A549 (cell line): ENCODE measurements around the gene PKN2.

Experiments used
- JUN ChIP-seq, 2 experiments: fragments of >200 bp; sonication (Bioruptor Twin); formaldehyde crosslinking; IDR thresholded peaks; 2 replicates in 1 of 2; 3 replicates in 1 of 2; pipeline ENCODE4 v1.6.1; 2016 to 2017
- POLR2A ChIP-seq: IDR thresholded peaks from 2 replicates; pipeline ENCODE4 v1.6.1; 2012; ENCODE audit warnings: mild to moderate bottlenecking, low read length
- RFX5 ChIP-seq: fragments of 450-650 bp; IDR thresholded peaks from 2 replicates; pipeline ENCODE4 v1.7.1; 2014; ENCODE audit warnings: antibody characterized with exemption, mild to moderate bottlenecking, moderate library complexity
- ZNF302 ChIP-seq: fragments of 250-450 bp; sonication (Bioruptor Pico); IDR thresholded peaks from 2 replicates; pipeline ENCODE4 v1.9.0; 2021; ENCODE audit warnings: inconsistent platforms, mild to moderate bottlenecking, moderate library complexity
- TF ChIP-seq, protein P1 (sequence below): fragments of >200 bp; sonication (Bioruptor Twin); formaldehyde crosslinking; IDR thresholded peaks from 3 replicates; pipeline ENCODE4 v1.5.1; 2016
- TF ChIP-seq, protein P2 (sequence below): fragments of 450-650 bp; IDR thresholded peaks from 2 replicates; pipeline ENCODE4 v1.6.1; 2014; ENCODE audit warnings: antibody characterized with exemption

DNA sequence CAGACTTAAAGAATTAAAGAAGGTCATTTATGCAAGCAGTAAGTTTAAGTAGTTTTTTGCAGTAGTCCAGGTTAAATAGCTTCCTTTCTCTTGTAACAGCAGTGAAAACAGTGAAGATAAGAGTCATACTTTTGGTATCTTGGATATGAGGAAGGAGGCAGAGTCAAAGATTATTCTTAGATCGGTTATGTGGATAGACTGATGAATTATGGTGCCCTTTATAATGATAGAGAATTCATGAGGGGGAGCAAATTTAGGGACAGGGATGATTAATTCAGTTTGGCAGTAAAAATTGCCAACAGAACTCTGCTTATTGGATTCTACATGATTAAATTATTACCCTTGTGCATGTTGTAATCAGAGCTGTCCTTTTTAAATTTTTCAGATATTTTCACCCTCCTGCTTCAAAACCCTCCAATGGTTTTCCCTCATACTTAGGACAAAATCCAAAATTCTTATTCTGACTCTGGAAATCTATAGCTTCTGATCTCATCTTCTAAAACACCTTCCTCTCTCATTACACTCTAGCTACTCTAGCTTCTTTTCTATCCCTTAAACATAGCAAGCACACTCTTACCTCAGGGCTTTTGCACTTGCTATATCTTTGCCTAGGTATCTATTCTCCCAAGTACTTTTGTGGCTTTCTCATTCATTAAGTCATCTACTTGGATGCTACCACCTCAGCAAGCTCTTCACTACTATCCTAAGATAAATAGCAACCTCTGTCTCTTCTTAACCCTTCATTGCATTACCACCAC lies 79.8 kb downstream of the PKN2 start:
- TF ChIP-seq, protein P1, sequence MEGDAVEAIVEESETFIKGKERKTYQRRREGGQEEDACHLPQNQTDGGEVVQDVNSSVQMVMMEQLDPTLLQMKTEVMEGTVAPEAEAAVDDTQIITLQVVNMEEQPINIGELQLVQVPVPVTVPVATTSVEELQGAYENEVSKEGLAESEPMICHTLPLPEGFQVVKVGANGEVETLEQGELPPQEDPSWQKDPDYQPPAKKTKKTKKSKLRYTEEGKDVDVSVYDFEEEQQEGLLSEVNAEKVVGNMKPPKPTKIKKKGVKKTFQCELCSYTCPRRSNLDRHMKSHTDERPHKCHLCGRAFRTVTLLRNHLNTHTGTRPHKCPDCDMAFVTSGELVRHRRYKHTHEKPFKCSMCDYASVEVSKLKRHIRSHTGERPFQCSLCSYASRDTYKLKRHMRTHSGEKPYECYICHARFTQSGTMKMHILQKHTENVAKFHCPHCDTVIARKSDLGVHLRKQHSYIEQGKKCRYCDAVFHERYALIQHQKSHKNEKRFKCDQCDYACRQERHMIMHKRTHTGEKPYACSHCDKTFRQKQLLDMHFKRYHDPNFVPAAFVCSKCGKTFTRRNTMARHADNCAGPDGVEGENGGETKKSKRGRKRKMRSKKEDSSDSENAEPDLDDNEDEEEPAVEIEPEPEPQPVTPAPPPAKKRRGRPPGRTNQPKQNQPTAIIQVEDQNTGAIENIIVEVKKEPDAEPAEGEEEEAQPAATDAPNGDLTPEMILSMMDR = no peak
- TF ChIP-seq POLR2A = no peak
- TF ChIP-seq JUN (IDR thresholded peaks at IDR 0.05) = no peak
- TF ChIP-seq ZNF302 (CRISPR knock-in tag) = no peak
- no peak for TF ChIP-seq RFX5
- TF ChIP-seq, protein P2, sequence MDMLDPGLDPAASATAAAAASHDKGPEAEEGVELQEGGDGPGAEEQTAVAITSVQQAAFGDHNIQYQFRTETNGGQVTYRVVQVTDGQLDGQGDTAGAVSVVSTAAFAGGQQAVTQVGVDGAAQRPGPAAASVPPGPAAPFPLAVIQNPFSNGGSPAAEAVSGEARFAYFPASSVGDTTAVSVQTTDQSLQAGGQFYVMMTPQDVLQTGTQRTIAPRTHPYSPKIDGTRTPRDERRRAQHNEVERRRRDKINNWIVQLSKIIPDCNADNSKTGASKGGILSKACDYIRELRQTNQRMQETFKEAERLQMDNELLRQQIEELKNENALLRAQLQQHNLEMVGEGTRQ = no peak
